ENCODE measurements around the gene GSTO2. TPM values are rescaled to one million over a fixed set of nuclear protein-coding genes. Genes with fewer than 3 reads are reported as not detected.

The GSTO2 gene
- total RNA-seq, 1 donor from 2014 or later, result 1.2 TPM

DNA sequence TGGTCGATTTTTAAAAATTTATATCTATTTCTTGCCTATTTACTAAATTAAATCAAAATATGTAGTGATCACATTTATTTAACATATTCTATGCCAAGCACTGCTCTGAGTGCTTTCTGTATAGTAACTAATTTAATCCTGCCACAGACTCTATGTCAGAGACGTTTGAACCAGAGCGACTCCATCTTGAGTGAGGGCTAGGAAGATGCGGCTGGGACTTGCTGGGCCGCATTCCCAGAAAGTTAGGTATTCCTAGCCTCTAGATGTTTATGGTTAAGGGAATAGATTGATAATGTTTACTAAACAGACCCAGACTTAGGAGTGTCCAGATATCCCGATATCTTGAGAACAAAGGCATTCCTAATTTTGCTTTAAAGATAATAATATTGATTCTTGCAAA is 17.5 kb upstream of the GSTO2 start:
- peaks cover 13% of the 10 kb centered on the region for H3K4me1 ChIP-seq (ENCODE audit: insufficient read depth, low read length)
- no peaks in the 10 kb centered on the region for H3K27me3 Mint-ChIP-seq (ENCODE audit: low read depth, unreplicated experiment)
- peaks cover 5% of the 10 kb centered on the region for H3K36me3 Mint-ChIP-seq (ENCODE audit: low read depth, unreplicated experiment)
- FAIRE-seq, result no peak
- no peaks in the 10 kb centered on the region for H3K27me3 ChIP-seq (ENCODE audit: insufficient read depth, low read length)
- no peak overlapping the region for H3K27ac Mint-ChIP-seq (ENCODE audit: unreplicated experiment)
- DNase-seq (ENCODE audit: low read depth), result no peak
- no peaks in the 10 kb centered on the region for H3K36me3 ChIP-seq (ENCODE audit: insufficient read depth, low read length)
- peaks cover 8% of the 10 kb centered on the region for H4K20me1 ChIP-seq (ENCODE audit: insufficient read depth, low read length)
- H3K79me2 ChIP-seq (ENCODE audit: insufficient read depth, low read length), result peaks cover 23% of the 10 kb centered on the region
- no peaks in the 10 kb centered on the region for H3K9me3 ChIP-seq (ENCODE audit: insufficient read depth, low read depth, low read length)
- H3K4me3 Mint-ChIP-seq (ENCODE audit: unreplicated experiment), result no peak overlapping the region
- TF ChIP-seq EZH2 (IDR thresholded peaks at IDR 0.05; ENCODE audit: insufficient read depth, low read length) (no peak), CTCF (IDR thresholded peaks at IDR 0.05; ENCODE audit: insufficient read depth, low read depth, low read length) (no peak)
- peaks cover 14% of the 10 kb centered on the region for H3K4me1 Mint-ChIP-seq (ENCODE audit: low read depth, unreplicated experiment)
- no peak overlapping the region for H3K4me2 ChIP-seq (ENCODE audit: low read length)
- H3K9me3 Mint-ChIP-seq (ENCODE audit: unreplicated experiment), result peaks cover 5% of the 10 kb centered on the region
- no peak overlapping the region for H3K4me3 ChIP-seq (ENCODE audit: insufficient read depth, low read depth, low read length)
- H2AFZ ChIP-seq (ENCODE audit: low read depth, low read length), result no peak overlapping the region
- H3K27ac ChIP-seq (ENCODE audit: low read depth, low read length), result no peak overlapping the region
- no peak overlapping the region for H3K9ac ChIP-seq (ENCODE audit: low read length)

- H2AFZ ChIP-seq (ENCODE audit: low read depth, low read length), result no peak overlapping the region
- no peak overlapping the region for H3K27ac ChIP-seq (ENCODE audit: low read depth, low read length)
- H3K9me3 ChIP-seq (ENCODE audit: insufficient read depth, low read depth, low read length), result no peaks in the 10 kb centered on the region
- H3K27ac Mint-ChIP-seq (ENCODE audit: unreplicated experiment), result no peak overlapping the region
- H4K20me1 ChIP-seq (ENCODE audit: insufficient read depth, low read length), result peaks cover 16% of the 10 kb centered on the region
- DNase-seq (ENCODE audit: low read depth), result no peak
- peaks cover 32% of the 10 kb centered on the region for H3K79me2 ChIP-seq (ENCODE audit: insufficient read depth, low read length)
- FAIRE-seq, result no peak
- H3K4me1 Mint-ChIP-seq (ENCODE audit: low read depth, unreplicated experiment), result peaks cover 17% of the 10 kb centered on the region
- H3K4me3 ChIP-seq (ENCODE audit: insufficient read depth, low read depth, low read length), result no peak overlapping the region
- H3K9me3 Mint-ChIP-seq (ENCODE audit: unreplicated experiment), result no peaks in the 10 kb centered on the region
- H3K9ac ChIP-seq (ENCODE audit: low read length), result no peak overlapping the region
- H3K36me3 ChIP-seq (ENCODE audit: insufficient read depth, low read length), result peaks cover under 1% of the 10 kb centered on the region
- H3K4me1 ChIP-seq (ENCODE audit: insufficient read depth, low read length), result peaks cover 18% of the 10 kb centered on the region
- peaks cover 5% of the 10 kb centered on the region for H3K36me3 Mint-ChIP-seq (ENCODE audit: low read depth, unreplicated experiment)
- no peak overlapping the region for H3K4me3 Mint-ChIP-seq (ENCODE audit: unreplicated experiment)
- no peaks in the 10 kb centered on the region for H3K27me3 Mint-ChIP-seq (ENCODE audit: low read depth, unreplicated experiment)
- H3K27me3 ChIP-seq (ENCODE audit: insufficient read depth, low read length), result no peaks in the 10 kb centered on the region
- H3K4me2 ChIP-seq (ENCODE audit: low read length), result no peak overlapping the region
- no peak for TF ChIP-seq CTCF (IDR thresholded peaks at IDR 0.05; ENCODE audit: insufficient read depth, low read depth, low read length)
- TF ChIP-seq EZH2 (IDR thresholded peaks at IDR 0.05; ENCODE audit: insufficient read depth, low read length), result no peak
Measured at GRCh38 chr10:104252368-104252767, 16.6 kb upstream of the GSTO2 start.

GRCh38 chr10:104253106-104253505 is 15.9 kb upstream of the GSTO2 start:
- FAIRE-seq (no peak), DNase-seq (ENCODE audit: low read depth) (no peak)
- peaks cover 20% of the 10 kb centered on the region for H3K4me1 Mint-ChIP-seq (ENCODE audit: low read depth, unreplicated experiment)
- H3K4me3 ChIP-seq (ENCODE audit: insufficient read depth, low read depth, low read length), result no peak overlapping the region
- TF ChIP-seq CTCF (IDR thresholded peaks at IDR 0.05; ENCODE audit: insufficient read depth, low read depth, low read length), result no peak
- H3K9ac ChIP-seq (ENCODE audit: low read length), result no peak overlapping the region
- H3K4me3 Mint-ChIP-seq (ENCODE audit: unreplicated experiment), result no peak overlapping the region
- H3K27ac ChIP-seq (ENCODE audit: low read depth, low read length), result no peak overlapping the region
- H3K9me3 ChIP-seq (ENCODE audit: insufficient read depth, low read depth, low read length), result no peaks in the 10 kb centered on the region
- peaks cover 18% of the 10 kb centered on the region for H3K4me1 ChIP-seq (ENCODE audit: insufficient read depth, low read length)
- no peaks in the 10 kb centered on the region for H3K9me3 Mint-ChIP-seq (ENCODE audit: unreplicated experiment)
- H4K20me1 ChIP-seq (ENCODE audit: insufficient read depth, low read length), result peaks cover 20% of the 10 kb centered on the region
- no peaks in the 10 kb centered on the region for H3K27me3 Mint-ChIP-seq (ENCODE audit: low read depth, unreplicated experiment)
- no peak overlapping the region for H3K4me2 ChIP-seq (ENCODE audit: low read length)
- H3K27ac Mint-ChIP-seq (ENCODE audit: unreplicated experiment), result no peak overlapping the region
- peaks cover 40% of the 10 kb centered on the region for H3K79me2 ChIP-seq (ENCODE audit: insufficient read depth, low read length)
- H3K36me3 Mint-ChIP-seq (ENCODE audit: low read depth, unreplicated experiment), result peaks cover 8% of the 10 kb centered on the region
- no peak overlapping the region for H2AFZ ChIP-seq (ENCODE audit: low read depth, low read length)
- no peaks in the 10 kb centered on the region for H3K27me3 ChIP-seq (ENCODE audit: insufficient read depth, low read length)
- H3K36me3 ChIP-seq (ENCODE audit: insufficient read depth, low read length), result peaks cover 8% of the 10 kb centered on the region
